ENCODE data around the gene TAF8.
"Not testable (repeated sequence)": the region's sequence is repeated elsewhere in the genome, so short reads cannot be mapped to it uniquely, and the experiment has no call there.

The TAF8 gene, protein sequence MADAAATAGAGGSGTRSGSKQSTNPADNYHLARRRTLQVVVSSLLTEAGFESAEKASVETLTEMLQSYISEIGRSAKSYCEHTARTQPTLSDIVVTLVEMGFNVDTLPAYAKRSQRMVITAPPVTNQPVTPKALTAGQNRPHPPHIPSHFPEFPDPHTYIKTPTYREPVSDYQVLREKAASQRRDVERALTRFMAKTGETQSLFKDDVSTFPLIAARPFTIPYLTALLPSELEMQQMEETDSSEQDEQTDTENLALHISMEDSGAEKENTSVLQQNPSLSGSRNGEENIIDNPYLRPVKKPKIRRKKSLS

DNA sequence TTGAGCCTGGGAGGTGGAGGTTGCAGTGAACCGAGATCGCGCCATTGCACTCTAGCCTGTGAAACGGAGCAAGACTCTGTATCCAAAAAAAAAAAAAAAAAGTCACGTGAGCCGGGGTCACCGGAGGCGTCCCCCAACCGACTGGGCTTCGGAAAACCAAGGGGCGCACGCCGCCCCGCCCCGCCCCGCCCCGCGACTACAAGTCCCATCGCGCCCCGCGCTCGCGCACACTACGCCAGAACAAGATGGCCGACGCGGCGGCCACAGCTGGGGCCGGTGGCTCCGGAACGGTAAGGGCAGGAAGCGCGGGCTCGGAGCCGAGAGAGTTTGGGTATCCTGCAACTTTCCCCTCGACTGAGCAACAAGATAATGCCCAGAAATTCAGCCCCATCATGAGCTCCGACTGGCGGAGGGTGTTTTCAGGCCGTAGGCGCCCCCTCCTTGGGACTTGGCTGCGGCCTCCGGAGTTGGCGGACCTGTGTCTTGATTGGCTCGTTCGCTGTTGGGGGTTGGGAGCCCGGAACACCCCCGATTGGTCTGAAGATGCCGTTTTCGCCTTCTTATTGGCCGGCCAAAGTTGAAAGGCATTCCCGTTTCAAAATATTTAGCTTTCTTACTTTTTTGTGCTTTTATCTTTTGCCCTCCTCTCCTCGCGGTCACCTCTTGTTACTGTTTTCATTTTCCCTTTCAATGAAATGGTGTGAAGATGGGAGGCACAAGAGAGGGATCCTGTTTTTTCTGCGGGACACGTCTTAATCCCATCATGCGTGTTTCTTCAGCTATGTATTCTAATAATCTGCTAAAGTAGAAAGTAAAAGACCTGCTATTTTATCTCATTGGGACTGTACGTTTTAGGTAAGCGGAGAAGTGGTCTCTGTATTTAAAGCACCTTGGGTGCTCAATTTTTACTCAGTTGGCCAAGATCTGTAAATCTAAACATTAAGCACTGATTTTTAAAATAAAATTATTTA, at the start of gene TAF8:
Gene TAF8 (plus strand): TSS at position 228 of the 971 bp plus-strand sequence. CDS start 18 bp downstream, at position 246.
- intact Hi-C loops (cut with DNase I), result loop anchor here (5.0 kb wide), 1 partner anchor 167 kb away; the partner anchor contains the start of gene MRPS10
- peak; percentile 88 to 98 (median 90) for DNase-seq

- no peak for DNase-seq
- intact Hi-C loops (cut with DNase I), result no loop called here
These were observed 48.8 kb upstream of the TAF8 start for GRCh38 chr6:42001506-42001905.

GRCh38 chr6:42003658-42004057, 46.7 kb upstream of the TAF8 start:
- intact Hi-C loops (cut with DNase I); DNase-seq: not testable (repeated sequence)

DNA sequence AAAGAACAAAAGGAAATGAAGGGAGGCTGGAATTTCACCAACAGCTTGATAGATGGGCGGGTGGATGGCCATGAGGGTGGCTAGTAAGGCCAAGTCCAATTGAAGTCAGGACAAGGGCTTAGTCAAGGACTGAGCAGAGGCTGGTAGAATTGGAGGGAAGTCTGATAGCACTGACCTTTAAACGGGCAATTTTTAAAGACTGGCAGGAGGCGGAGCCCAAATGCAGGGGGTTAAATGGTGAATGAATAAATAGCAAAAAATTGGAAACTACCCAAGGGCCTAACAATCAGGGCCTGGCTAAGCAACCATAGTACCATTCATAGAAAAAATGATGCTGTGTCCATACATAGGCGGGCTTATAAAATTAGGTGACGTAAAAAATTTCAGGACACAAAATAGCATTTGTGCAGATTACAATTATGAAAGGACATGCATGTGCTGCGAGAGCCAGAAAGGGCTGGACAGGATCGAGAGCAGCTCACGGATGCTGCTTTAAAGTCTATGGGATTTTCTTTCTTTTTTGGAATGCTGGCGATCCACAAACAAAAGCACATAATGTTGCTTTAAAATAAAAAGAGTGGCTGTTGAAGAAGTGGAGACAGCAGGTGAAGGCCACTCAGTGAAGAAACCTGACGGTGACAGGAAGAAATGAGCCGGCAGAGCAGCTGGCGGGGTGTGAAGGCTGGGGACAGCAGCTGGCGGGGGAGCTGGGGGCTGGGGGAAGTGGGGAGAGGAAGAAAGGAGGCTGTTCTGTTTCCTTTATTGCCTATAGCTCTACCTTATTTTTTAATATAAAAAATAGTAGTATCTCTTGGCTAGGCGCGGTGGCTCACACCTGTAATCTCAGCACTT, 42.8 kb upstream of the TAF8 start:
- DNase-seq, result peak in 1 of 10 donors; percentile 71
- intact Hi-C loops (cut with DNase I), result no loop called here

GRCh38 chr6:42008138-42008528, 42.2 kb upstream of the TAF8 start:
- peak in 1 of 10 donors; percentile 42 for DNase-seq
- intact Hi-C loops (cut with DNase I), result not testable (repeated sequence)

- intact Hi-C loops (cut with DNase I), result no loop called here
- DNase-seq, result no peak
These were observed 40.5 kb upstream of the TAF8 start for GRCh38 chr6:42009844-42010184.

DNA sequence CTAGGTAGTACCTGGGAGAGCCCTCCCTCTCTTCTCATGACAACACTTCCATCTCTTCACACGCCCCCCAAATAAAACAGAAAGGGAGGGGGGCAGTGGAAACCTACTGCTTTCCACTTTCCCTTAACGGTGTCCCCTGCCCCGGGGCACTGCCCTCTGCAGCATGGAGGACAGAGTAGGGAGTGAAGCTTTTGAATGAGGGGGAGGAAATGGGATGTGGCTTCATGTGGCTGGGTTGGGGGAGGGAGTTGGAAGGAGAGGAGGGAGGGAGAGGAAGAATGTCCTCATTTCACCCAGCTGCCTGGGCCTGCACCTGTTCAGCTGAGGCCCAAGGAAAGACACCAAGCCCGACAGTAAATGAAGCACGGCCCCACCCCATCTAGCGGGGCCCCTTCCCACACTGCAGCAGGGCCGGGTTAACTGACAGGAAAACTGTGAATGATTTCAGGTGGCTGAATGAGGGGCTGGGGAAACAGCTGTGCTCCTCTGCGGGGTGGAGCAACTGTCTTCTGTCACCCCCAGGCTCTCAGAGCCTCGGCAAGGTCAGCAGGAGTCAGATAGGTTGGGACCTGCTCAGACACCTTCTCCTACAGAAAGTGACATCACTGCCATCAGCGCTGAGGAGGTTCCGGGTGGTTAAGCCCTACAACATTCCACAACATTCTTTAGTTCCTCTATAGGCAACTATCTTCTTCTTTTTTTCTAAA, 40.0 kb upstream of the TAF8 start:
- DNase-seq, result peak in 1 of 10 donors; percentile 53
- intact Hi-C loops (cut with DNase I), result no loop called here

GRCh38 chr6:42010909-42011308, 39.4 kb upstream of the TAF8 start:
- intact Hi-C loops (cut with DNase I), result no loop called here
- no peak for DNase-seq

- intact Hi-C loops (cut with DNase I), result no loop called here
- no peak for DNase-seq
These were observed 37.7 kb upstream of the TAF8 start for GRCh38 chr6:42012501-42013133.

DNA sequence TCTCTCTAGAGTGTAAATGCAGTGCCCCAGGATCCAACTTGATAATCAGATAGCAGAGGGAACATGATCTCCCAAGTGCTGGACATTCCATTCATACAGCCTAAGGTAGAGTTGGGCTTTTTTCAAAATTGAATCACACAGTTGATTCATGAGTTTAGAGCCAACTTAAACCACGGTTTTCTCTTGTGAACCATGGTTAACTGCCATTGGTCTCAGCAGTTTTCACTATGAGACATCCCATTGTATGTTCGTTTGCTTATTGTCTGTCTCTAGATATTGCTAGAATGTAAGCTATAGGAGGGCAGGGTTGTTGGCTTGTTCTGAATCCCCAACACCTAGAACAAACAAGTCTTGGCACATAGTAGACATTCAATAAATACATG, 37.2 kb upstream of the TAF8 start:
- DNase-seq, result no peak
- intact Hi-C loops (cut with DNase I), result no loop called here

DNA sequence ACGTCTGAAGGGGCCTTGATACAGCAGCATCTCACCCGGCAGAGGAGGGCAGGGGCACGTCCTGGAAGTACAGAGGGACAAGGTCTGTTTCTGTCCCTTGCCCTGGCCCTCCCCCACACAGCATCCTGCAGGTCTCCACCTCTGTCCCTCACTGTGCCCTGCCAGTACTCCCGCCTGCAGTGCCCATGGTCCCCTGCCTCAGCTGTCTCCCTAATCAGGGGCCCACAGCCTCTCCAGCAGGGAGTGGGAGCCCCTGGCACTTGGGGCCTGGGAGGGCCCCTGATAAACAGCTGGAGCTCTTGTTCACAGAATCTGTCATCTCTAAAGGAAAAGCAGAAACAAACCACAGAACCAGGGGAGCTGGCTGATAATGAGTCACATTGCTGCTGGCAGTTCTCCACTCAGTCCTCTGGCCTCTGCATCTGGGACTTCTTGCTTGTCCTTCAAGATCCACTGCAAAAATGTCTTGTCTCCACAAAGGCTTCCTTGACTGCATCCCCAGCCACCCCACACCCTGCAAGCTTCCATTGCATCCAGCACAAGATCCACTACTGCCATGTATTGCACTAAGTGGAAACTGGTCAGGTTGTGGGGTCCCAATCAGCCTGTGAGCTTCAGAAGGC, 33.2 kb upstream of the TAF8 start:
- peak in 2 of 10 donors; percentile 59 to 81 for DNase-seq
- intact Hi-C loops (cut with DNase I), result no loop called here

- DNase-seq, result no peak
- intact Hi-C loops (cut with DNase I), result no loop called here
These were observed 29.4 kb upstream of the TAF8 start for GRCh38 chr6:42020967-42021366.

DNA sequence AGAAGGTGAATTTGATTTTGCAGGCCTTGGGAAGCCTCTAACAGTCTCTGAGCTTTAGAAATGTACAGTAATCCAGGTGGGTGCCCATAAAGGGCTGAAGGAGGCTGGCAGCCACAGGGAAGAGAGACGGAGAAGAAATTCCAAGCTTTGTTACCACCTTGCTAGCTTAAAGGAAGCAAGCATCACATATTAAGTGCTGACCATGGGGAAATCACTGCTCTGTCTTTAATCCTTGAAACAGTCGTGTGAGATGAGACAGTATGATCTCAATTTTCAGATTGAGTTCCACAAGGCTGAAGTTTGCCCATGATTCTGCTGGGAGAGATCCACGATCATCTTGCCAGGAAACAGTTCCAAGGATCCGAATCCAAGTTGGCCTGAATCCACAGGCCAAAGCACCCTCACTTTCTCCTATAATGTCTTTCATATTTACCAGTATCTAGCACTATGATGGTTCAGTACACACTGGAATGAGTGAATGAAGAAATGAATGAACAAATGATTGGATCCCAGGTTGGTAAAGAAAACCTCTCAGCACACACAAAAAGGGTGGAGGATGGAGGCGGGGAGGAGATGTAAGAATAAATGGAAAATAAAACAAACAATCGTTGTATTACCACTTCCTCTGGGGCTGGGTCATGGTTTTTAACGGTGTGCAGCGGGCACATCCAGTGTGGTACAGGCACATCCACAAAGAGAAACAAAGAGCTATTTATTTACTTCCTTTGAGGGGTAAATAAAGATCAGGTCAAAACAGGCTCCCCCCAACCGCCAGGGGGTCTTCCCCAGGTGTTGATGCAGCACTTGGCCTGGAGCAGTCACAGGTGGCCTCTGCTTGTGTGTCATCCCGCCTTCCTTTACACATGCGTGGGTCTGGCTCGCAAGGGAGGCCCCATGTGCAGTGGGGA, 28.2 kb upstream of the TAF8 start:
- intact Hi-C loops (cut with DNase I), result no loop called here
- DNase-seq, result peak in 1 of 10 donors; percentile 24

DNA sequence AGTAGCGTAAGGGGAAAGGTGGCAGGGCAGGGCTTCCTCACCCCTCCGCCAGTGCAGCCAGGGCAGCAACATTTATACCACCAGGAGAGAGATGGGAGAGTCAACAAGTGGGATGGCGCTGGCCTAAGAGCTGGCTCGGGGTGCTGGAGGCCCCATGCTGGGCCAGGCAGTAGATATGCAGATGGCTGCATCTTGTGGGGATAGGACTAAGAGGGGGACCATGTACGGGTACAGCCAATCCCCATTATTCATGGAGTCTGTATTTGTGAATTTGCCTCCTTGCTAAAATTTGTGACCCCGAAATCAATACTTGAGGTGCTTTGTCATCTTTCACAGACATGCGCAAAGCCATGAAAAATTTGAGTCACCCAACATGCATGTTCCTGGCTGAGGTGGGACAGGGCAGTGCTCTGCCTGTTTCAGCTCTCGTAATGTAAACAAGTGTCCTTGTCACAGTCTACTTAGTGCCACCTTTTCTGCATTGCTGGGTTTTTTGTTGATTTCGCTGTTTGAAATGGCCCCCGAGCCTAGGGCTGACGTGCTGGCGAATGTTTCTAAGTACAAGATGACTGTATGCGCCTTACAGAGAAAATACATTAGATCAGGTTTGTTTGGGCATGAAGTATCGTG, 27.5 kb upstream of the TAF8 start:
- peak in 2 of 10 donors; percentile 50 to 55 for DNase-seq
- intact Hi-C loops (cut with DNase I), result no loop called here

DNA sequence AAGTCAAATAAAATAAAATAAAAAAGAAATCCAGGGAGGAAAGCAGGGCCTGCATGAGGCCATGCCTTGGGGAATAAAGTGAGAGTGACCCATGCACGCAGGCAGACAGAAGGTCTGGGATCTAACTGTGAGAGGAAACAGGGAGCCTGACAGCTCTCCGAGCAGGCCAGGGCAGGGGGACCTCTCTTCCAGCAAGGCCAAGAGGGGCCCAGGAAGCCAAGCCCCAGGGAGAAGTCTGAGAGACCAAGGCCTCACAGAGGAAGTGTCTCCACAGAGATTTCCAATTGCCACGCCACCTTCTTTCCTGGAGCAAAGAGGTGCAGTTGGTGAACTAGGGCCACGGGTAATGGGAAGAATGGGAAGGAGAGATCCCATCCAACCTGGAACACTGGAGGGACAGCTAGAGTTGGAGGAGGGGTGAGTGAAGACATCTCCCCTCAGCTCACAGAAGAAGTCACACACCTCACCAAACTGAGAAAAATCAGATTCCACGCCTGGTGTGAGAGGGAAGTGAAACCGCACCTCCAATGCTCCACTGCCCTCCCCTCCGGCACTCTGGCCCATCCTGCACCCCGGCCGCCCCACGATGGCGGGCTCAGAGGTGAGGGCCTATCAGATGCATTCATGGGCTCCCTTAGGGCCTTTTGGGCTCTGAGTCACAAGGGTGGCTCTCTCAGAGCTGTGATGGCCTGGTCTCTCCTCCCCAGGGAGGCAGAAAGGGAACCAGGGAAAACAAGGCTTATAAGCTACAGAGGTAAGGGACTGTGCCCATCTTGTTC, 25.1 kb upstream of the TAF8 start:
- peak in 2 of 10 donors; percentile 44 to 59 for DNase-seq
- intact Hi-C loops (cut with DNase I), result no loop called here

DNA sequence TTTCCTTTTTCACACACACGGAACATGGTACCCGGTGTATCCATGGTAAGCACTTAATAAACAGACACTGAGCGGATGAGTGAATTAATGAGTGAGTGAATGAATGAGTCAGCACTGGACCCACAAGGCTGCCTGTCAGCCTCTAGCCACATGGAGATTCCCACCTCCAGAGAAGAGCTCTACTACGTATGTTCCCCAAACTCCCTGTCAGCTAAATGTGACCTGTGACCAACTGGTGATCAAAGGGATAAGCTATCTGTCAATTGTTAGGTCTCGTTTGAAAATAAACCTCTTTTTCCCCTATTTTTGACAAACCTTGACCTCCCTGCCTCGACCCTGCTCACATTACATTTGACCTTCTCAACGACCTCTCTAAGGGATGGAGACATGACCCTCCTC, 24.5 kb upstream of the TAF8 start:
- intact Hi-C loops (cut with DNase I), result no loop called here
- peak in 1 of 10 donors; percentile 25 for DNase-seq

DNA sequence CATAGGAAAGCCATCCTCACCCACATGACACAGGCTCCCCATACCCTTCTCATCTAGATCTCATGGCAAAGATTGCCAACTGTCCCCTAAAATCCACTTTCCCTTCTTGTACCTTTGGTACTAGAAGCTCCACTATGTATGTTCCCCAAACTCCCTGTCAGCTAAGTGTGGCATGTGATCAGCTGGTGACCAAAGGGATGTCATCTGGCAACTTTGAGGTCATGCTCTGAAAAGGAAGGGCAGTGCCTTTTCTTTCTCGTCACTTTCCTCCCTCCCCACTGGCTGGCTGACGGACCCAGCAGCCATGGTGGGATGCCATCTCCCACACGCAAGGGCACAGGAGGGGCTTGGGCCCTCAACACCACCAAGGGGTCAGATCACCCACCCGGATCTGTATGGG, 23.8 kb upstream of the TAF8 start:
- intact Hi-C loops (cut with DNase I), result no loop called here
- DNase-seq, result peak in 2 of 10 donors; percentile 20 to 39

Data from posterior cingulate gyrus (tissue), 11 donors.